Measurements from ENCODE around the gene LY6G6F.

DNA sequence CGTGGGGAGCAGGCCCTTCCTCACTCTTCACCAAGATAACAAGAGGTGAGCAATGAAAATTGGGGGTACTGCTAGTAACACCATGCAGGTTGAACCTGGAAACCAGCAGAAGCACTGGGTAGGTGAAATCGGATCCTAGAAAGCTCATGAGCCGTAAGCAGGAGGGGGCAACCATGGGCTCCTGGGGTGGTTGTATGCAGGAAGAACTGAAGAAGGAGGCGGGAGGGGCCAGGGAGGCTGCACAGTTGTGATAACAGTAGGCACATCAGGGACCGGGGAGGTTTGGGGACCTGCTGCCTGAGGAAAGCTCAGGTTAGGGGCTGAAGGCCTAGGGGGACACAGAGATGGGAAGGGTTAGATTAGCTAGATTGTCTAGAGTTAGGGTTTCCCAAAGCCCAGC lies 20.2 kb upstream of the LY6G6F start:
- TF ChIP-seq, protein P1, sequence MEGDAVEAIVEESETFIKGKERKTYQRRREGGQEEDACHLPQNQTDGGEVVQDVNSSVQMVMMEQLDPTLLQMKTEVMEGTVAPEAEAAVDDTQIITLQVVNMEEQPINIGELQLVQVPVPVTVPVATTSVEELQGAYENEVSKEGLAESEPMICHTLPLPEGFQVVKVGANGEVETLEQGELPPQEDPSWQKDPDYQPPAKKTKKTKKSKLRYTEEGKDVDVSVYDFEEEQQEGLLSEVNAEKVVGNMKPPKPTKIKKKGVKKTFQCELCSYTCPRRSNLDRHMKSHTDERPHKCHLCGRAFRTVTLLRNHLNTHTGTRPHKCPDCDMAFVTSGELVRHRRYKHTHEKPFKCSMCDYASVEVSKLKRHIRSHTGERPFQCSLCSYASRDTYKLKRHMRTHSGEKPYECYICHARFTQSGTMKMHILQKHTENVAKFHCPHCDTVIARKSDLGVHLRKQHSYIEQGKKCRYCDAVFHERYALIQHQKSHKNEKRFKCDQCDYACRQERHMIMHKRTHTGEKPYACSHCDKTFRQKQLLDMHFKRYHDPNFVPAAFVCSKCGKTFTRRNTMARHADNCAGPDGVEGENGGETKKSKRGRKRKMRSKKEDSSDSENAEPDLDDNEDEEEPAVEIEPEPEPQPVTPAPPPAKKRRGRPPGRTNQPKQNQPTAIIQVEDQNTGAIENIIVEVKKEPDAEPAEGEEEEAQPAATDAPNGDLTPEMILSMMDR (IDR thresholded peaks at IDR 0.05), result no peak
- TF ChIP-seq EZH2 (IDR thresholded peaks at IDR 0.05; ENCODE audit: borderline replicate concordance, insufficient read depth, low read depth, low read length, poor library complexity, severe bottlenecking), result no peak
